KMS-11 (cell line): ENCODE data around the gene KIF1C.

Experiments used
- H2AFZ ChIP-seq: fragments of 200-600 bp; sonication (generic); 2 replicates; pipeline ENCODE4 v1.6.1; 2016; ENCODE audit warnings: antibody characterized with exemption, mixed run types, low read depth
- H3K27ac ChIP-seq: fragments of 200-600 bp; sonication (generic); 2 replicates; pipeline ENCODE4 v1.6.1; 2016; ENCODE audit warnings: mild to moderate bottlenecking, mixed run types
- H3K27me3 ChIP-seq: fragments of 200-600 bp; sonication (generic); 2 replicates; pipeline ENCODE4 v1.6.1; 2017; ENCODE audit warnings: mild to moderate bottlenecking, low read depth, mixed run types, moderate library complexity; ENCODE audit not compliant: insufficient read depth
- H3K36me3 ChIP-seq: fragments of 200-600 bp; sonication (generic); 2 replicates; pipeline ENCODE4 v1.6.1; 2017; ENCODE audit warnings: mild to moderate bottlenecking, mixed run types; ENCODE audit not compliant: insufficient read depth
- H3K4me1 ChIP-seq: fragments of 200-600 bp; sonication (generic); 2 replicates; pipeline ENCODE4 v1.6.1; 2016; ENCODE audit warnings: mild to moderate bottlenecking, low read depth, mixed run types; ENCODE audit not compliant: poor library complexity, severe bottlenecking
- H3K4me2 ChIP-seq: fragments of 200-600 bp; sonication (generic); 2 replicates; pipeline ENCODE4 v1.7.0; 2016; ENCODE audit warnings: mild to moderate bottlenecking, mixed run types
- H3K4me3 ChIP-seq: fragments of 200-600 bp; sonication (generic); IDR thresholded peaks from 2 replicates; pipeline ENCODE4 v1.6.1; 2017; ENCODE audit warnings: low read depth, low read length, mixed read lengths; ENCODE audit not compliant: insufficient read depth
- H3K79me2 ChIP-seq: fragments of 200-600 bp; sonication (generic); 2 replicates; pipeline ENCODE4 v1.6.1; 2016; ENCODE audit warnings: low read depth, mixed run types; ENCODE audit not compliant: insufficient read depth
- H3K9ac ChIP-seq: fragments of 200-600 bp; sonication (generic); 2 replicates; pipeline ENCODE4 v1.6.1; 2016; ENCODE audit warnings: mild to moderate bottlenecking, mixed run types
- H4K20me1 ChIP-seq: fragments of 200-600 bp; sonication (generic); 2 replicates; pipeline ENCODE4 v1.6.1; 2016; ENCODE audit warnings: mild to moderate bottlenecking, mixed run types; ENCODE audit not compliant: insufficient read depth
- TF ChIP-seq, protein P1 (sequence below): fragments of 200-600 bp; sonication (generic); conservative IDR thresholded peaks from 2 replicates; pipeline ENCODE4 v1.6.1; 2017; ENCODE audit warnings: low read depth, mild to moderate bottlenecking, antibody characterized with exemption, low read length, moderate library complexity, mixed read lengths

KIF1C gene

DNA sequence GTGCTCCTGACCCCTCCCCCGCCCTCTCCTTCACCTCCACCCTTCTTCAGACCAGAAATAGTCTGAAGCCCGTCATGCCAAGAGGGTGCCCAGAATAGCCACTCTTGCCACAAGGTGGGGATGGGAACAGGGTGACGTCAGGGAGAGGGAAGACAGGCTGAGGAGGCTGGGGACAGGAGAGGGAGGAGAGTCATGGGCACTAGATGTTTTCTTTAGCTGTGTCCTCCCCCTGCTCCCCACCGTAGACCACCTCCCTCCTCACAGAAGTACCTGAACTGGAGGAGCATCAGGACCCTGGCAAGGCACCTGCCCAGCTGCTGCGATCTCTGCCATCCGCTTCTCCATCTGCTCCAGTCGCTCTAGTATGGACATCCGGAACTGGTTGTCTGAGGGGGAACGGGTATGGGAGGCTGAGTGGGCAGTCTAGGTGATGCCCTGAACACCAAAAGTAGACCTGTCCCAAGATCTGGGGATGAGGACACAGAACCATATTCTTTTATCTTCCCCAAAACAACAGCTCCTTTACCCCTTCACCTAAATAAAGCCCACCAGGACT, 23.6 kb upstream of the KIF1C start:
- H3K79me2 ChIP-seq, result no peaks in the 10 kb centered on the region
- H3K4me2 ChIP-seq, result no peak overlapping the region
- no peaks in the 10 kb centered on the region for H3K27me3 ChIP-seq
- no peak overlapping the region for H3K4me3 ChIP-seq
- TF ChIP-seq, protein P1, sequence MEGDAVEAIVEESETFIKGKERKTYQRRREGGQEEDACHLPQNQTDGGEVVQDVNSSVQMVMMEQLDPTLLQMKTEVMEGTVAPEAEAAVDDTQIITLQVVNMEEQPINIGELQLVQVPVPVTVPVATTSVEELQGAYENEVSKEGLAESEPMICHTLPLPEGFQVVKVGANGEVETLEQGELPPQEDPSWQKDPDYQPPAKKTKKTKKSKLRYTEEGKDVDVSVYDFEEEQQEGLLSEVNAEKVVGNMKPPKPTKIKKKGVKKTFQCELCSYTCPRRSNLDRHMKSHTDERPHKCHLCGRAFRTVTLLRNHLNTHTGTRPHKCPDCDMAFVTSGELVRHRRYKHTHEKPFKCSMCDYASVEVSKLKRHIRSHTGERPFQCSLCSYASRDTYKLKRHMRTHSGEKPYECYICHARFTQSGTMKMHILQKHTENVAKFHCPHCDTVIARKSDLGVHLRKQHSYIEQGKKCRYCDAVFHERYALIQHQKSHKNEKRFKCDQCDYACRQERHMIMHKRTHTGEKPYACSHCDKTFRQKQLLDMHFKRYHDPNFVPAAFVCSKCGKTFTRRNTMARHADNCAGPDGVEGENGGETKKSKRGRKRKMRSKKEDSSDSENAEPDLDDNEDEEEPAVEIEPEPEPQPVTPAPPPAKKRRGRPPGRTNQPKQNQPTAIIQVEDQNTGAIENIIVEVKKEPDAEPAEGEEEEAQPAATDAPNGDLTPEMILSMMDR, result no peak
- H2AFZ ChIP-seq, result no peak overlapping the region
- H4K20me1 ChIP-seq, result no peaks in the 10 kb centered on the region
- no peak overlapping the region for H3K27ac ChIP-seq
- H3K4me1 ChIP-seq, result no peaks in the 10 kb centered on the region
- H3K9ac ChIP-seq, result no peak overlapping the region
- no peaks in the 10 kb centered on the region for H3K36me3 ChIP-seq

DNA sequence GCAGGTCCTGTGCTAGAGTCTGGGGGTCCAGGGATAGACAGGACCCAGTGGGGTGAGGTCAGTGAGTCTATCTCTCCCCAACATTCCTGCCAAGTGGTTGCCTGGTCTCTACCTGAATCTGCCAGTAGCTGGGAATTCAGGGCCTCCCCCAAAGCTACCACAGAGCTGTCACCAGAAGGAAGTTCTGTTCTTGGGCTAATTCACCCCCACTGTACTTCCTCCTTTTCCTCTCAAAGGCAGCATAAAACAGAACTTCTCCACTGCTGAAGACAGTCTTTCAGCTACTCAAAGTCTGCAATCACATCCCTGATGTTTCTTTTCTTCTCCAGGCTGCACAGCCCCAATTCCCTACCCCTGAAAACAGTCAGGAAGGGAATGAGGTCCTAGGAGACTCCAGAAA, 19.0 kb upstream of the KIF1C start:
- H4K20me1 ChIP-seq, result no peaks in the 10 kb centered on the region
- no peaks in the 10 kb centered on the region for H3K36me3 ChIP-seq
- no peak overlapping the region for H2AFZ ChIP-seq
- H3K79me2 ChIP-seq, result no peaks in the 10 kb centered on the region
- H3K4me3 ChIP-seq, result no peak overlapping the region
- H3K9ac ChIP-seq, result no peak overlapping the region
- H3K4me2 ChIP-seq, result no peak overlapping the region
- H3K4me1 ChIP-seq, result no peaks in the 10 kb centered on the region
- TF ChIP-seq, protein P1, result no peak
- no peak overlapping the region for H3K27ac ChIP-seq
- no peaks in the 10 kb centered on the region for H3K27me3 ChIP-seq

DNA sequence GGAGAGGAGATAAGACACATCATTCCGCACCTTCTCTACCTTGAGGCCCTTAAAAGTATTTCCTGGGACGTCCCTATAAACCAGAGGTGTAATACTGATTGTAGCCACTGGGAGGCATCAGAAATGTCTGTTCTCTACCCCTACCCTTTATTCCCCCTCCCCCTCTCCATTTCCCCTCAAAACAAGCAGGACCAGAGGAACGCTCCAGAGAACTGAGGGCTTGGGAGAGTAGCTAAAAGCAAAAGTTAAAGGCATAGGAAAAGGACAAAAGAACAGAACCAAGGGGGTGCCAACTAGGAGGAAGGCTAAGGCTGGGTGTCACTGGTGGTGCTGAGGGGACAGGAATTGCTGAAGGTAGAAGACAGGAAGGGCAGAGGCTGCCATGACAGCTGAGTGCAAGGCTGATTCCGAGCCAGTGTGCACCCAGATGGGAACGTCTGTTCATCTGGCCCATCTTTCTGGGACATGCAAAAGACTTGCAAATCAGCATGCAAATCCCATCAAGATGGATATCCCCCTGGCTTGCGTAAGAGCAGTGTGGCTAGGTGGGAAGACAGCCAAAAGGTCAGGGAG, 17.0 kb upstream of the KIF1C start:
- H3K79me2 ChIP-seq, result no peaks in the 10 kb centered on the region
- H2AFZ ChIP-seq, result no peak overlapping the region
- no peak overlapping the region for H3K27ac ChIP-seq
- H3K4me1 ChIP-seq, result no peaks in the 10 kb centered on the region
- H3K36me3 ChIP-seq, result no peaks in the 10 kb centered on the region
- no peak overlapping the region for H3K4me2 ChIP-seq
- no peaks in the 10 kb centered on the region for H4K20me1 ChIP-seq
- TF ChIP-seq, protein P1, result peak; percentile 70
- no peak overlapping the region for H3K4me3 ChIP-seq
- H3K27me3 ChIP-seq, result no peaks in the 10 kb centered on the region
- H3K9ac ChIP-seq, result no peak overlapping the region

DNA sequence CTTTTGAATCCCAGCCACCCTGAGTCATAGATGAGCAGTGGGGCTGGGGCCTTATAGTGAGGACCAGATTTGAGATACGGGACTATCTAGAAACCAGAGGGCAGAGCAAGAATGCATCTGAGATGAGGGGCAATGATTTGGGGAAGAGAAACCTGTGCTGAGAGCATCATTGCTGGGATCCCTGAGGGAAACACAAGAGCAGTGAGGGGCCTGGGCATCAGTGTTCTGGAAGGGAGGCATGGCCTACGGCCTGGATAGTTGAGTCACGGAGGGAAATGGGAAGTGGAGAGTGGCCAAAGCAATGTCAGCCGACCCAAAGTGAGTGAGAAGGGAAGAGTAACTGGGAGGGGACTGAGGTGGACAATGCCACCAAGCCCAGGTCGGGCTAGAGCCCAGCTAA, 15.4 kb upstream of the KIF1C start:
- Histone ChIP-seq H3K79me2 (no peaks in the 10 kb centered on the region), H4K20me1 (no peaks in the 10 kb centered on the region), H3K4me1 (no peaks in the 10 kb centered on the region), H3K4me3 (no peak overlapping the region), H3K27me3 (no peaks in the 10 kb centered on the region), H3K36me3 (no peaks in the 10 kb centered on the region), H2AFZ (no peak overlapping the region), H3K27ac (no peak overlapping the region), H3K9ac (no peak overlapping the region), H3K4me2 (no peak overlapping the region)
- TF ChIP-seq, protein P1, result no peak
